Endodermal cell (in vitro differentiated cells): ENCODE data around the gene SPDEF. TPM values are rescaled to one million over a fixed set of nuclear protein-coding genes. Genes with fewer than 3 reads are reported as not detected.

ENCODE experiments used
- DNase-seq: peaks from one replicate; pipeline ENCODE4 v3.0.0-alpha.2; 2017
- H3K27ac ChIP-seq: 2 replicates; pipeline ENCODE4 v1.5.1; 2013; ENCODE audit warnings: mild to moderate bottlenecking, low read depth, low read length, moderate library complexity
- H3K27me3 ChIP-seq: 2 replicates; pipeline ENCODE4 v1.6.1; 2013; ENCODE audit warnings: mild to moderate bottlenecking, low read length, moderate library complexity; ENCODE audit not compliant: insufficient read depth, control insufficient read depth, poor library complexity, severe bottlenecking
- H3K36me3 ChIP-seq: 2 replicates; pipeline ENCODE4 v1.7.0; 2013; ENCODE audit warnings: mild to moderate bottlenecking, low read length, moderate library complexity; ENCODE audit not compliant: control insufficient read depth, insufficient read depth
- H3K4me1 ChIP-seq: one replicate; pipeline ENCODE4 v1.7.0; 2013; ENCODE audit warnings: low read length; ENCODE audit not compliant: control insufficient read depth, insufficient read depth
- H3K4me3 ChIP-seq: 2 replicates; pipeline ENCODE4 v1.5.1; 2013; ENCODE audit warnings: mild to moderate bottlenecking, low read length, moderate library complexity
- H3K9ac ChIP-seq: 2 replicates; pipeline ENCODE4 v1.6.1; 2013; ENCODE audit warnings: mild to moderate bottlenecking, low read length, moderate library complexity; ENCODE audit not compliant: poor library complexity, severe bottlenecking; ENCODE audit errors: extremely low read depth
- H3K9me3 ChIP-seq: 2 replicates; pipeline ENCODE4 v1.6.1; 2013; ENCODE audit warnings: mild to moderate bottlenecking, low read length, moderate library complexity; ENCODE audit not compliant: control insufficient read depth
- H3K27ac Mint-ChIP-seq: 2 replicates; pipeline ENCODE4 v1.8.0; 2020; ENCODE audit warnings: mixed read lengths
- H3K27me3 Mint-ChIP-seq: 2 replicates; pipeline ENCODE4 v1.8.0; 2021; ENCODE audit warnings: mild to moderate bottlenecking, mixed read lengths; ENCODE audit not compliant: insufficient read depth
- H3K36me3 Mint-ChIP-seq: 2 replicates; pipeline ENCODE4 v1.8.0; 2020; ENCODE audit warnings: low read depth, mixed read lengths
- H3K4me1 Mint-ChIP-seq: 2 replicates; pipeline ENCODE4 v1.8.0; 2020; ENCODE audit warnings: mixed read lengths
- H3K4me3 Mint-ChIP-seq: 2 replicates; pipeline ENCODE4 v1.8.0; 2020; ENCODE audit warnings: mild to moderate bottlenecking, moderate library complexity, mixed read lengths
- H3K9me3 Mint-ChIP-seq: 2 replicates; pipeline ENCODE4 v1.8.0; 2020; ENCODE audit warnings: mild to moderate bottlenecking, mixed read lengths
- WGBS, 2 experiments: methylation state at CpG; one replicate each; pipeline versions ENCODE4 v1.1.5 to v1.1.7; 2013; ENCODE audit warnings: missing lambda C conversion rate in 2 of 2, mixed read lengths in 1 of 2; ENCODE audit not compliant: insufficient coverage in 1 of 2, insufficient read length in 1 of 2; 5-methylcytosine and 5-hydroxymethylcytosine counted together
- total RNA-seq, 2 donors: library from RNA; stranded (reverse); fragmentation: NEBNext Ultra II Directional in 1 of 2; extraction: Animal tissue kit (Norgen Biotek cat#: 25700) in 1 of 2; gene quantifications; 2 replicates in 1 of 2; 3 replicates in 1 of 2; pipeline ENCODE4 v1.2.1, GENCODE V29; 2021
- TF ChIP-seq, protein P1 (sequence below): fragments of 200-600 bp; sonication (generic); conservative IDR thresholded peaks from 2 replicates; pipeline ENCODE4 v1.5.0; 2021; ENCODE audit warnings: antibody characterized with exemption, mild to moderate bottlenecking

Gene SPDEF
- total RNA-seq, 2 donors from 2014 or later = 1.1 to 2.6 TPM

DNA sequence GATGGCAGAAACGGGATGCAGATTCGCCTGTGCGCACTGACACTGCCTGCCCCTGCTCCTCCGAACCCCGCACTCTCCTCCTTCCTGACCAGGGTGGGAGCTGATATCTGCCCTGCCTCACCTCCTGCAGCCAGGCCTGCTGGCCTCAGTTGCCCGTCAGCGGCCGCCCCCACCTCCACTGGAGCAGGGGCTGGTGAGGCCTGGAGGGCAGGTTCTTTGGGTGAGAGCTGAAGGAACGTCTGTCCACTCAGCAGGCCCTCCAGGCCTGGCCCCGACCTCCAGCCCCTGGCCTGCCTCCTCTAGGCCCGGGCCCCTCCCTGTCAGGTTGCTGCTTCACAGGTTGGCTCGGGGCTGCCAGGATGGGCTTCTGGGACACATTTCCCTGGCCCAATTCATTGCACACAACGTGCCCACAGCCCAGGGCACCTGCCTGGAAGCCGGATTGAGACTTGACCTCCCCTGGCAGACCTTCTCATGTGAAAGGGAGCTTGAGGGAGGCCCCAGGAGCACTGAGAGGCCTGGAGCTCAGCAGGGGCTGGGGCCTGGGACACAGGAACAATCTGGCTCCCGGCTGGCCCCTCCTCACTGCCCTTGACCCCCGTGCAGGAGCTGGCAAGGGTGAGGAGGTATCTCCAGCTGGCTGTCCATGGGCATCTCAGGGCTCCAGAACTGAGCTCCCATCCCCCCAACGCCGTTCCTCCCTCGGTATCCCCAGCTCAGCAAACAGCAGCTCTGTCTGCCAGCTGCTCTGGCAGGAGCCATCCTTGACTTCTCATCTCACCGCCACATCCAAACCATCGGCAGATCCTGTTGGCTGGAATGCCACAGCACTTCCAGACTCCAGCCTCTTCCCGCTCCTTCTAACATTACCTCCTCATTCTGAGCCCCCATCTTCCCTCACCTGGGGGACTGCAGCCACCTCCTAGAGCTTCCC lies 39.5 kb downstream of the SPDEF start:
- Histone ChIP-seq H3K9me3 (no peaks in the 10 kb centered on the region), H3K4me1 (peaks cover 23% of the 10 kb centered on the region), H3K27ac (no peak overlapping the region), H3K36me3 (no peaks in the 10 kb centered on the region), H3K9ac (no peak overlapping the region), H3K27me3 (peaks cover 38% of the 10 kb centered on the region), H3K4me3 (no peak overlapping the region)
- DNase-seq = peak; percentile 41
- TF ChIP-seq, protein P1, sequence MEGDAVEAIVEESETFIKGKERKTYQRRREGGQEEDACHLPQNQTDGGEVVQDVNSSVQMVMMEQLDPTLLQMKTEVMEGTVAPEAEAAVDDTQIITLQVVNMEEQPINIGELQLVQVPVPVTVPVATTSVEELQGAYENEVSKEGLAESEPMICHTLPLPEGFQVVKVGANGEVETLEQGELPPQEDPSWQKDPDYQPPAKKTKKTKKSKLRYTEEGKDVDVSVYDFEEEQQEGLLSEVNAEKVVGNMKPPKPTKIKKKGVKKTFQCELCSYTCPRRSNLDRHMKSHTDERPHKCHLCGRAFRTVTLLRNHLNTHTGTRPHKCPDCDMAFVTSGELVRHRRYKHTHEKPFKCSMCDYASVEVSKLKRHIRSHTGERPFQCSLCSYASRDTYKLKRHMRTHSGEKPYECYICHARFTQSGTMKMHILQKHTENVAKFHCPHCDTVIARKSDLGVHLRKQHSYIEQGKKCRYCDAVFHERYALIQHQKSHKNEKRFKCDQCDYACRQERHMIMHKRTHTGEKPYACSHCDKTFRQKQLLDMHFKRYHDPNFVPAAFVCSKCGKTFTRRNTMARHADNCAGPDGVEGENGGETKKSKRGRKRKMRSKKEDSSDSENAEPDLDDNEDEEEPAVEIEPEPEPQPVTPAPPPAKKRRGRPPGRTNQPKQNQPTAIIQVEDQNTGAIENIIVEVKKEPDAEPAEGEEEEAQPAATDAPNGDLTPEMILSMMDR = no peak
- Mint-ChIP-seq H3K9me3 (no peaks in the 10 kb centered on the region), H3K27ac (no peak overlapping the region), H3K27me3 (peaks cover 58% of the 10 kb centered on the region), H3K36me3 (no peaks in the 10 kb centered on the region), H3K4me1 (peaks cover 36% of the 10 kb centered on the region), H3K4me3 (no peak overlapping the region)
- WGBS, 2 experiments = 88 to 89% methylated on average over 11 to 22 of the region's 22 CpGs

DNA sequence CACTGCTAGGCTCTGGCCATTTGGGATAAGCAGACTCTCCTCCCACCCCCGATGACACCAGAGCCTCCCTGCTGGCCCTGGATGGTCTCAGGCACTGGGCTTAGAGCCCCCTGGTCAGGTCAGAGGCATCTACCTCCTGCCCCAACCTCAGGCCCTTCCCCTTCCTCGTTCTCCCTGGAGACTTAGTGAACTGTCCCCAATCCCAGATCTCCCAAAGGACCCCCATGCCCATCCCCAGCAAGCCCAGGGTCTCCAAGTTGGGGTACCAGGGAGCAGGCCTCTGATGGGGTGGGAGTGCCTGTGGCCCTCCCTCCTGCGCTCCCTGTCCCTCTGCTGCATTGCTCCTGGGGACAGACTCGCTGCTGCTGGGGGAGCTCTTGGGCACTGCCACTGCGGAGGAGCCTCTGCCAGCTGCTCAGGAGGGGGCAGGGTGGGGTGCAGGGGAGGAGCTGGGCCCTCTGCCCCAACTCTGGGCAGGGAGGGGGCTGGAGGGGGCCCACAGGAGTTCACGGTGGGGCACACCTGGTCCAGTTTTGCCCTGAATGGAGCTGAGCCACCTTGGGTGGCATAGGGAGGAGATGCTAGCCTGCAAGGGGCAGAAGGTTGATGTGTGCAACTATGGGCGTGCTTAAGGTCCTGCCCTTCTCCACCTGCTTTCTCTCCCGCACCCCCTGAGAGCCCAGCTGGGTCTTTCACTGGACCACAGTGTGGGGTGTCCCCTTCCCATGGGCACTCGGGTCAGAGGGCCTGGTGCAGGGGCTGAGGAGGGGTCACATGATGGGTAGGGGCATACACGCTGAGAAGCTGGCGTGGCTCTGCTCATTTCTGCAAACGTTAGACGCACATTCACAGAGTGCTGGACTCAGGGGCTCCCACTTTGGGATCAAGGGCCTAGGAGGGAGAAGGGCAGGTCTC lies 40.4 kb downstream of the SPDEF start:
- peak overlapping the region; percentile 58 for H3K4me3 Mint-ChIP-seq
- H3K36me3 Mint-ChIP-seq = no peaks in the 10 kb centered on the region
- H3K27ac Mint-ChIP-seq = no peak overlapping the region
- H3K27me3 ChIP-seq = peaks cover 38% of the 10 kb centered on the region
- peak; percentile 54 for DNase-seq
- H3K4me1 Mint-ChIP-seq = peaks cover 38% of the 10 kb centered on the region
- H3K4me3 ChIP-seq = no peak overlapping the region
- WGBS, 2 experiments = 85 to 86% methylated on average over 9 to 13 of the region's 13 CpGs
- peaks cover 23% of the 10 kb centered on the region for H3K4me1 ChIP-seq
- H3K27ac ChIP-seq = no peak overlapping the region
- peaks cover 64% of the 10 kb centered on the region for H3K27me3 Mint-ChIP-seq
- TF ChIP-seq, protein P1 = no peak
- no peaks in the 10 kb centered on the region for H3K9me3 ChIP-seq
- no peaks in the 10 kb centered on the region for H3K36me3 ChIP-seq
- no peaks in the 10 kb centered on the region for H3K9me3 Mint-ChIP-seq
- H3K9ac ChIP-seq = no peak overlapping the region
